Ovary (tissue), 3 donors: ENCODE data around the gene RIN1.

Experiments
- EP300 ChIP-seq: sonication (generic); formaldehyde crosslinking; IDR thresholded peaks from one replicate; pipeline ENCODE4 v1.6.1; 2017; ENCODE audit warnings: antibody characterized with exemption
- POLR2A ChIP-seq: fragments of 450-650 bp; IDR thresholded peaks from one replicate; pipeline ENCODE4 v1.6.1; 2017; ENCODE audit warnings: antibody characterized with exemption, mild to moderate bottlenecking, moderate library complexity
- TF ChIP-seq, protein P1 (sequence below), 3 donors: fragments of 450-650 bp in 2 of 3; fragments of 200-600 bp in 1 of 3; IDR thresholded peaks; one replicate each; pipeline versions ENCODE4 v1.5.1 to v1.8.0; 2016 to 2022; ENCODE audit warnings: antibody characterized with exemption in 3 of 3, mild to moderate bottlenecking in 1 of 3
- donor health status: DM: no; HTN: no; CAD: no.

DNA sequence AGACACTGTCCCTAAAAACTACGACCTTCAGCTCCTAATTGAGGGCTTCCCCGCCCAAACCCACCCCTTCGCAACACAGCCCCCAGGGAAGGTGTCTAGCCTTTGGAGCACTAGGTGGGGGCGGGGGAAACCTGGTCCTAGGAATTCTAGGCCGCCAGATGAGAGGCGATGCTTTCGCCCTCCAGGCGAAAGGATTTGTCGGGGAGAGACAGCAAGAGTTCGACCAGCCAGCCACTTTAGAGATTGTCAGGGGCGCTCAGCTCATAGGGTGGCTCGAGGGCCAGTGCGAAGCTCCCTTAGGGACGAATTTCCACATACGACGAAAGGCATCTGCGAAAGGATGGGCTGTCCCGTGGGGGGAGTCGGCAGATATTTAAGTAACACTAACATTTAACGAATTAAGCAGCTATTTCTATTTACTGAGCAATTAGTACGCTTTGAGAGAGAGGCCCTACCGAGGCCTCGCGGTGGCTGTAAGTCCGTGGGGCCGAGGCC lies 24.7 kb downstream of the RIN1 start:
- TF ChIP-seq, protein P1, sequence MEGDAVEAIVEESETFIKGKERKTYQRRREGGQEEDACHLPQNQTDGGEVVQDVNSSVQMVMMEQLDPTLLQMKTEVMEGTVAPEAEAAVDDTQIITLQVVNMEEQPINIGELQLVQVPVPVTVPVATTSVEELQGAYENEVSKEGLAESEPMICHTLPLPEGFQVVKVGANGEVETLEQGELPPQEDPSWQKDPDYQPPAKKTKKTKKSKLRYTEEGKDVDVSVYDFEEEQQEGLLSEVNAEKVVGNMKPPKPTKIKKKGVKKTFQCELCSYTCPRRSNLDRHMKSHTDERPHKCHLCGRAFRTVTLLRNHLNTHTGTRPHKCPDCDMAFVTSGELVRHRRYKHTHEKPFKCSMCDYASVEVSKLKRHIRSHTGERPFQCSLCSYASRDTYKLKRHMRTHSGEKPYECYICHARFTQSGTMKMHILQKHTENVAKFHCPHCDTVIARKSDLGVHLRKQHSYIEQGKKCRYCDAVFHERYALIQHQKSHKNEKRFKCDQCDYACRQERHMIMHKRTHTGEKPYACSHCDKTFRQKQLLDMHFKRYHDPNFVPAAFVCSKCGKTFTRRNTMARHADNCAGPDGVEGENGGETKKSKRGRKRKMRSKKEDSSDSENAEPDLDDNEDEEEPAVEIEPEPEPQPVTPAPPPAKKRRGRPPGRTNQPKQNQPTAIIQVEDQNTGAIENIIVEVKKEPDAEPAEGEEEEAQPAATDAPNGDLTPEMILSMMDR (IDR thresholded peaks at IDR 0.05) = no peak
- TF ChIP-seq POLR2A (no peak), EP300 (no peak)
